GM12873 (cell line): ENCODE results near the gene COL16A1.

ENCODE experiments used
- CTCF ChIP-seq: IDR thresholded peaks from 2 replicates; pipeline ENCODE4 v1.5.1; 2012; ENCODE audit warnings: low read depth, mild to moderate bottlenecking, moderate library complexity, low read length, control low read depth; ENCODE audit not compliant: insufficient read depth; ENCODE audit errors: missing control alignments

The COL16A1 gene

GRCh38 chr1:31678681-31679080 is 25.1 kb downstream of the COL16A1 start:
- TF ChIP-seq CTCF: no peak

DNA sequence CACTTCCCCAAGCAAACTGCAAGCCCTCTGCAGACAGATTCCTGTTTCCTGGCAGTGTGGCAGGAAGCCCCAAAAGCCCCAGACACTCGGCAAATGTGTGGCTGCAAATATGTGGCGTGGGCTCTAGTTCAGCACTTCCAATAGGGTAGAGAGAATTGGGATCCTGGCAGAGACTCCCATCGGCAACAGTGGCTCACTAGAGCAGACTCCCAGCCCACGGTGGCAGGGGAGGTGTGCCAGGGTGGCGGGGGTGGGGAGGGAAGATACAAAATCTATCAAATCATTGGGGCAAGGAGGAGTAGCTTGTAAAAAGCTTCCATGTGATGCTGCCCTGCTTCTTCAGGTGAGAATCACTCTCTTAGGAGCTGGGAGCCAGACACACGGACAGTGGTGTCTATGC is 25.9 kb downstream of the COL16A1 start:
- no peak for TF ChIP-seq CTCF

DNA sequence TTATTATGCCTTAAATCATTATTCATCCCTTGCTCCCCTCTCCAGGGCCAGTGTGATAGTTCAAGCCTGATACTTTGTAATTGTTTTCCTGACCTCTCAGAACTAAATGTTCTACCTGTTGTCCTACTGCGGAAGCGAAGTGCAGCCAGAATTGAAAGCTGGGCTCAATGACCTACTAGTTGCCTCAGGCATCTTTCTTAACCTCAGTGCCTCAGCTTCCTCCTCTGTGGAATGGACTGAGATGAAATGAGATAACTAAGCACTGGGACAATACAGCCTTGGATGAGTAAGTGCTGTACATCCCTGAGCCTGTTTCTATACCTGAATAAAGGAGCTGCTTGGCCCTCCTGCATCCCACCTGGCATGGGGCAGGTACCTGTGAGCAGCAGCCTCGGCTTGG is 26.4 kb downstream of the COL16A1 start:
- TF ChIP-seq CTCF: no peak

GRCh38 chr1:31675756-31676155 is 28.1 kb downstream of the COL16A1 start:
- no peak for TF ChIP-seq CTCF

GRCh38 chr1:31675161-31675560 is 28.7 kb downstream of the COL16A1 start:
- TF ChIP-seq CTCF: no peak

DNA sequence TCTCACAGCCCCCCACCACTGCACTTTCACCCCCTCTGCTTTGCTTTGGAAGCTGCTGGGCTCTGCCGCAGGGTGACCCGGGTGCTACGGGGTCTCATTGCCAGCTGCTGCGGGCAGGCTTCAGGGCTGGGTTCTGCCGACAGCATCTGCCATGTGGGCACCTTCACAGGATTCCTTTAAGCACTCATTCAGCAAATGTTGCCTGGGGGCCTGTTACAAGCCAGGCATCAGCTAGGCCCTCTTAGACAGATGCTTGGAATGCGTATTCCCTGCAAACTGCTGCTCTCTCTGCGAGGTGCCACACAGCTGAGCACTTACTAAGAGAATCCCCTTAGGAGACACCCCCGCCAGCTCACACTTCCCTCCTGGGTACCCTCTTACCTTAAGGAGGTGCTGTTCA is 29.2 kb downstream of the COL16A1 start:
- TF ChIP-seq CTCF: no peak

DNA sequence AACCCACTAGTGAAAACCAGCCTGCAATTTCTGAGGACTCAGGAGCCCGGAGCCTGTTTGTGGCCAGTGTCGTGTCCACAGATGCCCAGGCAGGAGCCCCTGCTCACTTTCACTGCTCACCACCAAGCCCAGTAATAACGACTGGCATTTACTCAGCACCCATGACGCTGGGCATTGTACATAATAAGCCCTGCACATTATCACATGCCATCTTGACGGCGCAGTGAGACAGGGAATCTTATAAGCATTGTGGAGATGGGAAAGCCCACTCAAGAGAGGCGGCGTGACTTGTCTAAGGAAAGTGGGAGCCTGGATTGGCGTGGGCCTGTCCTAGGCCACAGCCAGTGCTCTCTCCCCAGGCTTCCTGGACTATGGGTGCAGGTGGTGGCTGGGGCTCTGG is 30.4 kb downstream of the COL16A1 start:
- no peak for TF ChIP-seq CTCF
